Measurements from ENCODE around the gene BRPF1. TPM values are rescaled to one million over a fixed set of nuclear protein-coding genes. Genes with fewer than 3 reads are reported as not detected.
A peak's percentile ranks its signal among the peaks of the same experiment; 100 is the strongest.

The BRPF1 gene
- total and polyA plus RNA-seq, 4 donors: 2.0 to 11.2 (median 6.5) TPM

GRCh38 chr3:9730657-9731205 lies 804 bp upstream of the BRPF1 start:
- DNase-seq (ENCODE audit: low spot score): no peak
- H3K9me3 ChIP-seq (ENCODE audit: control insufficient read depth in 4 of 4, low read length in 3 of 4): no peaks in the 10 kb centered on the region
- no peaks in the 10 kb centered on the region for H3K27me3 ChIP-seq (ENCODE audit: control insufficient read depth in 4 of 4, insufficient read depth in 4 of 4, low read length in 3 of 4)
- TF ChIP-seq GABPA (IDR thresholded peaks at IDR 0.05 in 1 of 2, conservative IDR thresholded peaks at IDR 0.05 in 1 of 2) (no peak), CTCF (IDR thresholded peaks at IDR 0.05; ENCODE audit: low read depth, low read length, missing input control) (peak; percentile 15)
- H3K36me3 ChIP-seq (ENCODE audit: control insufficient read depth in 4 of 4, insufficient read depth in 3 of 4, low read depth in 1 of 4, low read length in 3 of 4): peaks cover 0 to 10% (median 7%) of the 10 kb centered on the region in 4 donors
- H3K4me3 ChIP-seq (ENCODE audit: low read depth in 1 of 3, low read length in 3 of 3): peak overlapping the region; percentile 55 to 74 (median 73)
- peak overlapping the region in 1 of 2 donors; percentile 37 for H3K9ac ChIP-seq (ENCODE audit: low read depth in 1 of 2, low read length in 2 of 2)
- H3K4me1 ChIP-seq (ENCODE audit: control insufficient read depth in 4 of 4, insufficient read depth in 4 of 4, low read length in 3 of 4): peaks cover 3 to 23% (median 17%) of the 10 kb centered on the region in 4 donors
- H3K27ac ChIP-seq (ENCODE audit: low read depth in 1 of 2, low read length in 2 of 2): peak overlapping the region; percentile 74 to 98
- 2% methylated on average over 16 of the region's 17 CpGs for WGBS

GRCh38 chr3:9732080-9732739 lies 675 bp downstream of the BRPF1 start:
- Histone ChIP-seq H3K9me3 (ENCODE audit: control insufficient read depth in 4 of 4, low read length in 3 of 4) (no peaks in the 10 kb centered on the region), H3K9ac (ENCODE audit: low read depth in 1 of 2, low read length in 2 of 2) (peak overlapping the region; percentile 7 to 90), H3K4me3 (ENCODE audit: low read depth in 1 of 3, low read length in 3 of 3) (peak overlapping the region; percentile 84 to 93 (median 87)), H3K27me3 (ENCODE audit: control insufficient read depth in 4 of 4, insufficient read depth in 4 of 4, low read length in 3 of 4) (no peaks in the 10 kb centered on the region), H3K4me1 (ENCODE audit: control insufficient read depth in 4 of 4, insufficient read depth in 4 of 4, low read length in 3 of 4) (peaks cover 3 to 23% (median 17%) of the 10 kb centered on the region in 4 donors), H3K27ac (ENCODE audit: low read depth in 1 of 2, low read length in 2 of 2) (peak overlapping the region; percentile 93 to 98), H3K36me3 (ENCODE audit: control insufficient read depth in 4 of 4, insufficient read depth in 3 of 4, low read depth in 1 of 4, low read length in 3 of 4) (peaks cover 0 to 20% (median 11%) of the 10 kb centered on the region in 4 donors)
- WGBS: 2% methylated on average over 41 of the region's 41 CpGs
- peak; percentile 48 for DNase-seq (ENCODE audit: low spot score)
- no peak for TF ChIP-seq RAD21 (IDR thresholded peaks at IDR 0.05)
- TF ChIP-seq MAX (IDR thresholded peaks at IDR 0.05): no peak

GRCh38 chr3:9732740-9733115 lies 1.2 kb downstream of the BRPF1 start:
- Histone ChIP-seq H3K9ac (ENCODE audit: low read depth in 1 of 2, low read length in 2 of 2) (peak overlapping the region in 1 of 2 donors; percentile 90), H3K27ac (ENCODE audit: low read depth in 1 of 2, low read length in 2 of 2) (no peak overlapping the region), H3K9me3 (ENCODE audit: control insufficient read depth in 4 of 4, low read length in 3 of 4) (no peaks in the 10 kb centered on the region), H3K4me1 (ENCODE audit: control insufficient read depth in 4 of 4, insufficient read depth in 4 of 4, low read length in 3 of 4) (peaks cover 3 to 23% (median 17%) of the 10 kb centered on the region in 4 donors), H3K4me3 (ENCODE audit: low read depth in 1 of 3, low read length in 3 of 3) (peak overlapping the region; percentile 84 to 93 (median 87)), H3K27me3 (ENCODE audit: control insufficient read depth in 4 of 4, insufficient read depth in 4 of 4, low read length in 3 of 4) (no peaks in the 10 kb centered on the region), H3K36me3 (ENCODE audit: control insufficient read depth in 4 of 4, insufficient read depth in 3 of 4, low read depth in 1 of 4, low read length in 3 of 4) (peaks cover 0 to 21% (median 12%) of the 10 kb centered on the region in 4 donors)
- no peak for DNase-seq (ENCODE audit: low spot score)
- WGBS: 52% methylated on average over 7 of the region's 7 CpGs
- TF ChIP-seq NR2F2 (IDR thresholded peaks at IDR 0.05) (no peak), ZBTB33 (IDR thresholded peaks at IDR 0.05) (no peak), REST (IDR thresholded peaks at IDR 0.05) (no peak), CTCF (IDR thresholded peaks at IDR 0.05; ENCODE audit: low read depth, low read length, missing input control) (no peak), GABPA (IDR thresholded peaks at IDR 0.05 in 1 of 2, conservative IDR thresholded peaks at IDR 0.05 in 1 of 2) (no peak), ATF3 (IDR thresholded peaks at IDR 0.05) (no peak), FOXA1 (IDR thresholded peaks at IDR 0.05) (no peak), HNF4A (conservative IDR thresholded peaks at IDR 0.05) (no peak), JUND (IDR thresholded peaks at IDR 0.05) (no peak), RAD21 (IDR thresholded peaks at IDR 0.05) (no peak), FOXA2 (IDR thresholded peaks at IDR 0.05) (no peak), HNF4G (IDR thresholded peaks at IDR 0.05) (no peak), SP1 (IDR thresholded peaks at IDR 0.05) (no peak), MAX (IDR thresholded peaks at IDR 0.05) (no peak), RXRA (IDR thresholded peaks at IDR 0.05) (no peak)
